Adipocyte (in vitro differentiated cells): ENCODE data around the gene FOXN3.
"Not testable (repeated sequence)": the region's sequence is repeated elsewhere in the genome, so short reads cannot be mapped to it uniquely, and the experiment has no call there.

Source experiments
- DNase-seq: peaks from one replicate; pipeline ENCODE4 v3.0.0-alpha.2; 2015; ENCODE audit warnings: low read depth
- H3K27me3 ChIP-seq: replicated peaks from 2 replicates; pipeline ENCODE4 v1.7.0; 2013; ENCODE audit warnings: mild to moderate bottlenecking, low read length, moderate library complexity; ENCODE audit not compliant: control insufficient read depth, insufficient read depth
- H3K36me3 ChIP-seq: 2 replicates; pipeline ENCODE4 v1.7.0; 2013; ENCODE audit warnings: low read length, mild to moderate bottlenecking, moderate library complexity; ENCODE audit not compliant: control insufficient read depth, insufficient read depth, severe bottlenecking
- H3K4me1 ChIP-seq: 2 replicates; pipeline ENCODE4 v1.7.0; 2013; ENCODE audit warnings: mild to moderate bottlenecking, low read length, moderate library complexity; ENCODE audit not compliant: control insufficient read depth, insufficient read depth
- H3K4me3 ChIP-seq: 2 replicates; pipeline ENCODE4 v1.7.0; 2013; ENCODE audit warnings: mild to moderate bottlenecking, low read length, moderate library complexity
- H3K9ac ChIP-seq: 2 replicates; pipeline ENCODE4 v1.7.0; 2013; ENCODE audit warnings: mild to moderate bottlenecking, low read length, moderate library complexity
- H3K9me3 ChIP-seq: 2 replicates; pipeline ENCODE4 v1.7.0; 2013; ENCODE audit warnings: mild to moderate bottlenecking, low read length, moderate library complexity; ENCODE audit not compliant: control insufficient read depth

Gene FOXN3

GRCh38 chr14:89207925-89208328 lies 209.1 kb downstream of the FOXN3 start:
- no peak for DNase-seq
- no peak overlapping the region for H3K4me3 ChIP-seq
- H3K9me3 ChIP-seq: no peaks in the 10 kb centered on the region
- H3K9ac ChIP-seq: no peak overlapping the region
- no peaks in the 10 kb centered on the region for H3K27me3 ChIP-seq
- H3K4me1 ChIP-seq: no peaks in the 10 kb centered on the region
- peaks cover 16% of the 10 kb centered on the region for H3K36me3 ChIP-seq

- Histone ChIP-seq H3K9ac (no peak overlapping the region), H3K36me3 (peaks cover 7% of the 10 kb centered on the region), H3K9me3 (no peaks in the 10 kb centered on the region), H3K4me3 (no peak overlapping the region), H3K27me3 (no peaks in the 10 kb centered on the region), H3K4me1 (no peaks in the 10 kb centered on the region)
- DNase-seq: peak; percentile 86
These were observed 210.5 kb downstream of the FOXN3 start for GRCh38 chr14:89206389-89207031.

GRCh38 chr14:89205137-89205740 lies 211.8 kb downstream of the FOXN3 start:
- Histone ChIP-seq H3K36me3 (peaks cover 7% of the 10 kb centered on the region), H3K4me3 (no peak overlapping the region), H3K9me3 (no peaks in the 10 kb centered on the region), H3K4me1 (no peaks in the 10 kb centered on the region), H3K9ac (no peak overlapping the region), H3K27me3 (no peaks in the 10 kb centered on the region)
- DNase-seq: no peak

- Histone ChIP-seq H3K9ac (no peak overlapping the region), H3K36me3 (peaks cover 9% of the 10 kb centered on the region), H3K9me3 (no peaks in the 10 kb centered on the region), H3K4me3 (no peak overlapping the region), H3K27me3 (no peaks in the 10 kb centered on the region), H3K4me1 (no peaks in the 10 kb centered on the region)
- no peak for DNase-seq
These were observed 214.4 kb downstream of the FOXN3 start for GRCh38 chr14:89202413-89203190.

- DNase-seq: no peak
These were observed 215.4 kb downstream of the FOXN3 start for GRCh38 chr14:89201645-89202044.

GRCh38 chr14:89199357-89199756 lies 217.7 kb downstream of the FOXN3 start:
- not testable (repeated sequence) for H3K4me1 ChIP-seq, DNase-seq, H3K27me3 ChIP-seq, H3K9ac ChIP-seq, H3K9me3 ChIP-seq, H3K4me3 ChIP-seq
- H3K36me3 ChIP-seq: peaks cover 29% of the 10 kb centered on the region

More at GRCh38 chr14:89201645-89202044, 215.4 kb downstream of the FOXN3 start:
- Histone ChIP-seq H3K36me3 (peaks cover 18% of the 10 kb centered on the region), H3K9me3 (no peaks in the 10 kb centered on the region), H3K4me3 (no peak overlapping the region), H3K9ac (no peak overlapping the region), H3K27me3 (no peaks in the 10 kb centered on the region), H3K4me1 (no peaks in the 10 kb centered on the region)

GRCh38 chr14:89198544-89199329 lies 218.3 kb downstream of the FOXN3 start:
- Histone ChIP-seq H3K9ac (no peak overlapping the region), H3K27me3 (no peaks in the 10 kb centered on the region), H3K9me3 (no peaks in the 10 kb centered on the region), H3K4me3 (no peak overlapping the region), H3K4me1 (no peaks in the 10 kb centered on the region), H3K36me3 (peaks cover 29% of the 10 kb centered on the region)
- no peak for DNase-seq

- H3K27me3 ChIP-seq: no peaks in the 10 kb centered on the region
- H3K4me1 ChIP-seq: no peaks in the 10 kb centered on the region
- H3K4me3 ChIP-seq: no peak overlapping the region
- H3K9me3 ChIP-seq: no peaks in the 10 kb centered on the region
- H3K9ac ChIP-seq: no peak overlapping the region
- DNase-seq: no peak
- H3K36me3 ChIP-seq: peaks cover 29% of the 10 kb centered on the region
These were observed 219.4 kb downstream of the FOXN3 start for GRCh38 chr14:89197623-89198022.

GRCh38 chr14:89196545-89196944 lies 220.5 kb downstream of the FOXN3 start:
- no peak overlapping the region for H3K4me3 ChIP-seq
- H3K4me1 ChIP-seq: no peaks in the 10 kb centered on the region
- no peak for DNase-seq
- H3K36me3 ChIP-seq: peaks cover 29% of the 10 kb centered on the region
- H3K9ac ChIP-seq: no peak overlapping the region
- H3K9me3 ChIP-seq: no peaks in the 10 kb centered on the region
- no peaks in the 10 kb centered on the region for H3K27me3 ChIP-seq

- H3K9ac ChIP-seq: no peak overlapping the region
- H3K27me3 ChIP-seq: no peaks in the 10 kb centered on the region
- no peaks in the 10 kb centered on the region for H3K9me3 ChIP-seq
- H3K36me3 ChIP-seq: peaks cover 36% of the 10 kb centered on the region
- no peaks in the 10 kb centered on the region for H3K4me1 ChIP-seq
- DNase-seq: no peak
- H3K4me3 ChIP-seq: no peak overlapping the region
These were observed 222.7 kb downstream of the FOXN3 start for GRCh38 chr14:89194376-89194775.
